Naive thymus-derived CD4-positive, alpha-beta T cell (primary cell): ENCODE data around the gene P2RY6. TPM values are rescaled to one million over a fixed set of nuclear protein-coding genes. Genes with fewer than 3 reads are reported as not detected.

Experiments
- ATAC-seq: fragments of 150-1000 bp; cut with Tn5 transposase; 2 replicates; pipeline ENCODE4 v1.10.0; 2021; ENCODE audit warnings: mild to moderate bottlenecking, moderate library complexity
- CTCF ChIA-PET: fragments of 350-600 bp; sonication (Branson Sonifier 250); formaldehyde crosslinking; loops from one replicate; lab custom pipeline; 2021; ENCODE audit warnings: antibody characterized with exemption; lab: Charles Lee
- POLR2A ChIA-PET: fragments of 350-600 bp; sonication (Branson Sonifier 250); formaldehyde crosslinking; loops from one replicate; lab custom pipeline; 2021; ENCODE audit warnings: antibody characterized with exemption, inconsistent platforms; lab: Charles Lee
- DNase-seq, 9 donors: peaks; one replicate each; pipeline versions ENCODE4 v3.0.0 to v3.0.0-alpha.2; 2020 to 2022; ENCODE audit warnings: mixed read lengths in 1 of 9
- H3K27ac ChIP-seq: one replicate; pipeline ENCODE4 v1.7.0; 2013; ENCODE audit warnings: mild to moderate bottlenecking, low read depth, low read length, moderate library complexity
- H3K27me3 ChIP-seq, 2 donors: one replicate each; pipeline ENCODE4 v1.7.0; 2013; ENCODE audit warnings: low read length in 2 of 2, mild to moderate bottlenecking in 2 of 2, moderate library complexity in 2 of 2; ENCODE audit not compliant: control insufficient read depth in 2 of 2, insufficient read depth in 2 of 2
- H3K36me3 ChIP-seq, 3 experiments: 1 replicate in 2 of 3; 2 replicates in 1 of 3; pipeline ENCODE4 v1.7.0; 2013; ENCODE audit warnings: low read length in 3 of 3, mild to moderate bottlenecking in 3 of 3, moderate library complexity in 1 of 3; ENCODE audit not compliant: insufficient read depth in 3 of 3, control insufficient read depth in 2 of 3
- H3K4me1 ChIP-seq, 2 donors: one replicate each; pipeline ENCODE4 v1.7.0; 2013; ENCODE audit warnings: low read length in 2 of 2, mild to moderate bottlenecking in 2 of 2, moderate library complexity in 1 of 2; ENCODE audit not compliant: control insufficient read depth in 2 of 2, insufficient read depth in 2 of 2
- H3K4me3 ChIP-seq: 2 replicates; pipeline ENCODE4 v1.7.0; 2013; ENCODE audit warnings: mild to moderate bottlenecking, low read length
- H3K9me3 ChIP-seq, 3 experiments: 1 replicate in 2 of 3; 2 replicates in 1 of 3; pipeline ENCODE4 v1.7.0; 2013; ENCODE audit warnings: low read length in 3 of 3; ENCODE audit not compliant: control insufficient read depth in 2 of 3
- H3K27ac Mint-ChIP-seq, 9 donors: one replicate each; pipeline ENCODE4 v1.8.0; 2020 to 2022; ENCODE audit warnings: mixed read lengths in 9 of 9, mild to moderate bottlenecking in 8 of 9, moderate library complexity in 5 of 9, inconsistent platforms in 2 of 9
- H3K27me3 Mint-ChIP-seq, 5 donors: one replicate each; pipeline ENCODE4 v1.8.0; 2021 to 2022; ENCODE audit warnings: mixed read lengths in 5 of 5, mild to moderate bottlenecking in 1 of 5
- H3K36me3 Mint-ChIP-seq, 5 donors: one replicate each; pipeline ENCODE4 v1.8.0; 2020 to 2022; ENCODE audit warnings: mixed read lengths in 5 of 5, mild to moderate bottlenecking in 3 of 5, inconsistent platforms in 1 of 5
- H3K4me1 Mint-ChIP-seq, 7 donors: one replicate each; pipeline ENCODE4 v1.8.0; 2020 to 2022; ENCODE audit warnings: mixed read lengths in 7 of 7, mild to moderate bottlenecking in 3 of 7, inconsistent platforms in 1 of 7
- H3K4me3 Mint-ChIP-seq, 10 donors: one replicate each; pipeline ENCODE4 v1.8.0; 2020 to 2022; ENCODE audit warnings: mild to moderate bottlenecking in 10 of 10, mixed read lengths in 10 of 10, moderate library complexity in 6 of 10, inconsistent platforms in 2 of 10
- H3K9me3 Mint-ChIP-seq, 11 donors: one replicate each; pipeline ENCODE4 v1.8.0; 2020 to 2022; ENCODE audit warnings: mixed read lengths in 11 of 11, mild to moderate bottlenecking in 4 of 11, inconsistent platforms in 1 of 11, moderate library complexity in 1 of 11
- intact Hi-C, 2 donors: fragments of 100-400 bp; cut with micrococcal nuclease; formaldehyde crosslinking; loops; one replicate each; pipeline ENCODE4 v1.15.1; 2023
- polyA plus RNA-seq, 2 donors: library from polyadenylated mRNA; unstranded; fragments of 300-500 nt; fragmentation: Illumina TruSeq; gene quantifications; one replicate each; pipeline ENCODE4 v1.2.3, GENCODE V29; 2021
- total RNA-seq, 6 experiments: library from RNA in 5 of 6; stranded (reverse) in 5 of 6; gene quantifications; 1 replicate in 5 of 6; 2 replicates in 1 of 6; pipeline ENCODE4 v1.2.3 and lab custom pipeline; 2021 to 2026

The P2RY6 gene
- total and polyA plus RNA-seq, 7 experiments from 2014 or later, result 0.34 to 1.8 (median 0.92) TPM; not detected in 4

- ChIA-PET CTCF (no interaction called here), POLR2A (no interaction called here)
- Mint-ChIP-seq H3K27me3 (peaks cover 0 to 7% (median 0%) of the 10 kb centered on the region in 5 donors), H3K9me3 (no peaks in the 10 kb centered on the region), H3K4me1 (peaks cover 0 to 4% (median 0%) of the 10 kb centered on the region in 7 donors), H3K4me3 (no peak overlapping the region), H3K27ac (no peak overlapping the region), H3K36me3 (no peaks in the 10 kb centered on the region)
- ATAC-seq, result no peak
- H3K4me3 ChIP-seq, result no peak overlapping the region
- no peaks in the 10 kb centered on the region for H3K27me3 ChIP-seq
- H3K4me1 ChIP-seq, result peaks cover 0 to 6% of the 10 kb centered on the region in 2 donors
- intact Hi-C loops, result no loop called here
- H3K36me3 ChIP-seq, result no peaks in the 10 kb centered on the region
- H3K27ac ChIP-seq, result no peak overlapping the region
- H3K9me3 ChIP-seq, result no peaks in the 10 kb centered on the region
- DNase-seq, result no peak
These were observed 33.0 kb upstream of the P2RY6 start for GRCh38 chr11:73239111-73239521.

- ChIA-PET POLR2A (no interaction called here), CTCF (no interaction called here)
- Mint-ChIP-seq H3K9me3 (no peaks in the 10 kb centered on the region), H3K27ac (no peak overlapping the region), H3K4me1 (peaks cover 0 to 4% (median 0%) of the 10 kb centered on the region in 7 donors), H3K4me3 (no peak overlapping the region), H3K27me3 (peaks cover 0 to 9% (median 0%) of the 10 kb centered on the region in 5 donors), H3K36me3 (no peaks in the 10 kb centered on the region)
- Histone ChIP-seq H3K27ac (no peak overlapping the region), H3K36me3 (no peaks in the 10 kb centered on the region), H3K4me1 (peaks cover 0 to 6% of the 10 kb centered on the region in 2 donors), H3K4me3 (no peak overlapping the region), H3K27me3 (no peaks in the 10 kb centered on the region), H3K9me3 (no peaks in the 10 kb centered on the region)
- ATAC-seq (no peak), DNase-seq (no peak)
- intact Hi-C loops, result loop anchor here in 1 of 2 donors (5.0 kb wide), 2 partner anchors 407 to 552 kb away; no protein-coding TSS in a partner anchor
These were observed 32.5 kb upstream of the P2RY6 start for GRCh38 chr11:73239571-73240189.

- no peaks in the 10 kb centered on the region for H3K36me3 Mint-ChIP-seq
- no peaks in the 10 kb centered on the region for H3K9me3 Mint-ChIP-seq
- no peak overlapping the region for H3K4me3 ChIP-seq
- intact Hi-C loops, result loop anchor here in 1 of 2 donors (5.0 kb wide), 2 partner anchors 408 to 553 kb away; no protein-coding TSS in a partner anchor
- H3K4me1 ChIP-seq, result peaks cover 0 to 6% of the 10 kb centered on the region in 2 donors
- H3K36me3 ChIP-seq, result no peaks in the 10 kb centered on the region
- ChIA-PET POLR2A (no interaction called here), CTCF (interaction anchor here (0.6 kb wide), 1 partner anchor 515 kb away, joined by 3 read pairs; no protein-coding TSS in a partner anchor)
- H3K4me3 Mint-ChIP-seq, result no peak overlapping the region
- H3K27me3 ChIP-seq, result no peaks in the 10 kb centered on the region
- H3K4me1 Mint-ChIP-seq, result peaks cover 0 to 4% (median 0%) of the 10 kb centered on the region in 7 donors
- H3K27ac ChIP-seq, result no peak overlapping the region
- ATAC-seq (no peak), DNase-seq (no peak)
- no peaks in the 10 kb centered on the region for H3K9me3 ChIP-seq
- H3K27ac Mint-ChIP-seq, result no peak overlapping the region
- peaks cover 0 to 14% (median 0%) of the 10 kb centered on the region in 5 donors for H3K27me3 Mint-ChIP-seq
These were observed 31.9 kb upstream of the P2RY6 start for GRCh38 chr11:73240190-73240781.

- Histone ChIP-seq H3K4me1 (peaks cover 0 to 6% of the 10 kb centered on the region in 2 donors), H3K9me3 (no peaks in the 10 kb centered on the region), H3K36me3 (no peaks in the 10 kb centered on the region), H3K27ac (no peak overlapping the region), H3K27me3 (no peaks in the 10 kb centered on the region), H3K4me3 (no peak overlapping the region)
- peaks cover 0 to 4% (median 0%) of the 10 kb centered on the region in 7 donors for H3K4me1 Mint-ChIP-seq
- CTCF ChIA-PET, result no interaction called here
- intact Hi-C loops, result loop anchor here in 1 of 2 donors (5.0 kb wide), 2 partner anchors 409 to 554 kb away; no protein-coding TSS in a partner anchor
- POLR2A ChIA-PET, result no interaction called here
- no peak overlapping the region for H3K27ac Mint-ChIP-seq
- H3K4me3 Mint-ChIP-seq, result no peak overlapping the region
- H3K36me3 Mint-ChIP-seq, result no peaks in the 10 kb centered on the region
- H3K27me3 Mint-ChIP-seq, result peaks cover 0 to 18% (median 0%) of the 10 kb centered on the region in 5 donors
- DNase-seq (no peak), ATAC-seq (no peak)
- H3K9me3 Mint-ChIP-seq, result no peaks in the 10 kb centered on the region
These were observed 30.8 kb upstream of the P2RY6 start for GRCh38 chr11:73241300-73241699.

GRCh38 chr11:73242251-73243092, 29.7 kb upstream of the P2RY6 start:
- peaks cover 0 to 6% of the 10 kb centered on the region in 2 donors for H3K4me1 ChIP-seq
- ATAC-seq (peak; percentile 93), DNase-seq (peak in 8 of 9 donors; percentile 26 to 76 (median 56))
- no peaks in the 10 kb centered on the region for H3K9me3 Mint-ChIP-seq
- intact Hi-C loops, result loop anchor here (1.0 to 5.0 kb wide), 4 partner anchors 57 to 771 kb away; no protein-coding TSS in a partner anchor
- POLR2A ChIA-PET, result no interaction called here
- H3K4me3 Mint-ChIP-seq, result peak overlapping the region in 4 of 10 donors; percentile 2 to 65 (median 48)
- H3K27ac Mint-ChIP-seq, result peak overlapping the region in 1 of 9 donors; percentile 5
- H3K27me3 Mint-ChIP-seq, result peaks cover 0 to 18% (median 0%) of the 10 kb centered on the region in 5 donors
- H3K36me3 ChIP-seq, result no peaks in the 10 kb centered on the region
- CTCF ChIA-PET, result interaction anchor here (0.5 to 0.6 kb wide), 2 partner anchors 181 to 285 kb away, joined by 3 to 5 read pairs; no protein-coding TSS in a partner anchor
- H3K27me3 ChIP-seq, result no peaks in the 10 kb centered on the region
- H3K4me1 Mint-ChIP-seq, result peaks cover 0 to 7% (median 0%) of the 10 kb centered on the region in 7 donors
- no peaks in the 10 kb centered on the region for H3K36me3 Mint-ChIP-seq
- no peaks in the 10 kb centered on the region for H3K9me3 ChIP-seq
- no peak overlapping the region for H3K4me3 ChIP-seq
- H3K27ac ChIP-seq, result no peak overlapping the region

- no peaks in the 10 kb centered on the region for H3K36me3 ChIP-seq
- Mint-ChIP-seq H3K27ac (no peak overlapping the region), H3K27me3 (peaks cover 0 to 18% (median 0%) of the 10 kb centered on the region in 5 donors), H3K4me1 (peaks cover 0 to 7% (median 0%) of the 10 kb centered on the region in 7 donors), H3K9me3 (no peaks in the 10 kb centered on the region), H3K36me3 (no peaks in the 10 kb centered on the region), H3K4me3 (no peak overlapping the region)
- H3K4me3 ChIP-seq, result no peak overlapping the region
- H3K27me3 ChIP-seq, result no peaks in the 10 kb centered on the region
- DNase-seq (no peak), ATAC-seq (no peak)
- H3K4me1 ChIP-seq, result peaks cover 0 to 6% of the 10 kb centered on the region in 2 donors
- intact Hi-C loops, result loop anchor here in 1 of 2 donors (5.0 kb wide), 2 partner anchors 411 to 556 kb away; no protein-coding TSS in a partner anchor
- ChIA-PET CTCF (no interaction called here), POLR2A (no interaction called here)
- no peaks in the 10 kb centered on the region for H3K9me3 ChIP-seq
- H3K27ac ChIP-seq, result no peak overlapping the region
These were observed 29.0 kb upstream of the P2RY6 start for GRCh38 chr11:73243093-73243485.
